Measurements from ENCODE around the gene KDSR.

The KDSR gene

GRCh38 chr18:63407734-63408133 is 40.7 kb upstream of the KDSR start:
- H3K27ac ChIP-seq (ENCODE audit: low read depth, low read length) = no peak overlapping the region
- no peak overlapping the region for H3K18ac ChIP-seq (ENCODE audit: low read length)
- no peaks in the 10 kb centered on the region for H3K27me3 ChIP-seq (ENCODE audit: insufficient read depth, low read length)
- H3K4me3 ChIP-seq (ENCODE audit: low read depth, low read length) = no peak overlapping the region
- H2BK5ac ChIP-seq (ENCODE audit: low read depth, low read length, poor library complexity) = no peak overlapping the region
- no peak overlapping the region for H4K91ac ChIP-seq (ENCODE audit: low read depth, low read length)
- no peak overlapping the region for H2AFZ ChIP-seq (ENCODE audit: insufficient read depth, low read length, poor library complexity)
- no peaks in the 10 kb centered on the region for H3K79me2 ChIP-seq (ENCODE audit: control insufficient read depth, insufficient read depth, low read length, poor library complexity)
- no peak overlapping the region for H2BK12ac ChIP-seq (ENCODE audit: low read length)
- no peak overlapping the region for H4K12ac ChIP-seq (ENCODE audit: low read depth, low read length)
- H3K14ac ChIP-seq (ENCODE audit: low read length) = no peak overlapping the region
- H2BK120ac ChIP-seq (ENCODE audit: insufficient read depth, low read length, poor library complexity) = no peak overlapping the region
- no peak overlapping the region for H4K8ac ChIP-seq (ENCODE audit: low read depth, low read length)
- no peak for DNase-seq
- H3K23ac ChIP-seq (ENCODE audit: low read length) = no peak overlapping the region
- peaks cover 0 to 25% of the 10 kb centered on the region in 2 experiments for H3K36me3 ChIP-seq (ENCODE audit: control insufficient read depth in 1 of 2, insufficient read depth in 2 of 2, low read length in 2 of 2)
- H3K4me2 ChIP-seq (ENCODE audit: low read length) = no peak overlapping the region
- H3K9me3 ChIP-seq (ENCODE audit: insufficient read depth, low read depth, low read length) = no peaks in the 10 kb centered on the region
- no peaks in the 10 kb centered on the region for H3K4me1 ChIP-seq (ENCODE audit: control insufficient read depth in 1 of 2, insufficient read depth in 2 of 2, low read length in 2 of 2)
- WGBS (ENCODE audit: extremely low coverage, insufficient coverage, insufficient read length) = no CpG with 5 or more reads among the region's 1 CpG
- no peaks in the 10 kb centered on the region for H3K79me1 ChIP-seq (ENCODE audit: low read length)
- H3K4ac ChIP-seq (ENCODE audit: low read depth, low read length) = no peak overlapping the region
- no peak overlapping the region for H3K9ac ChIP-seq (ENCODE audit: low read length)
- no peak overlapping the region for H2AK5ac ChIP-seq (ENCODE audit: low read length)

DNA sequence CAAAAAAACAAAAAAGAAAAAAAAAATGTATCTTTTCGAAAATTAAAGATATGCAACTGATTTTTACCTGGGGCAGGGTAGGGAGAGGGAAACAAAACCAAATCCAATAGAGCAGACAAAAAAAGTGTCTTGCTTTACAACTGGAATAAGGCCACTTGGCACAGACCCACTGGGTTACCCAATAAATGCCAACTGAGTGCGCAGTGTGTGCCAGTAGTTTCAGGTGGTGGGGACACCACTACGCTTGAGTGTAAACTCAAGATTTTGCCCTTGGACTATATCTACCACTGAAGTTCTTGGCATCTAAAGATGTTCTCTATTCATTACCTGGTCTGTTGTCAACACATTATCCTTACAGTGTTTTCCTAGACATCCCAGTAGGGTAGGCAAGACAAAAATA is 39.0 kb upstream of the KDSR start:
- Histone ChIP-seq H3K14ac (ENCODE audit: low read length) (no peak overlapping the region), H3K18ac (ENCODE audit: low read length) (no peak overlapping the region), H3K4ac (ENCODE audit: low read depth, low read length) (no peak overlapping the region), H4K91ac (ENCODE audit: low read depth, low read length) (no peak overlapping the region), H3K9ac (ENCODE audit: low read length) (no peak overlapping the region), H4K12ac (ENCODE audit: low read depth, low read length) (no peak overlapping the region), H2BK5ac (ENCODE audit: low read depth, low read length, poor library complexity) (no peak overlapping the region), H3K9me3 (ENCODE audit: insufficient read depth, low read depth, low read length) (no peaks in the 10 kb centered on the region), H3K4me3 (ENCODE audit: low read depth, low read length) (no peak overlapping the region), H3K79me2 (ENCODE audit: control insufficient read depth, insufficient read depth, low read length, poor library complexity) (no peaks in the 10 kb centered on the region), H2AFZ (ENCODE audit: insufficient read depth, low read length, poor library complexity) (no peak overlapping the region), H3K23ac (ENCODE audit: low read length) (no peak overlapping the region), H3K27ac (ENCODE audit: low read depth, low read length) (no peak overlapping the region), H3K4me1 (ENCODE audit: control insufficient read depth in 1 of 2, insufficient read depth in 2 of 2, low read length in 2 of 2) (no peaks in the 10 kb centered on the region), H3K27me3 (ENCODE audit: insufficient read depth, low read length) (no peaks in the 10 kb centered on the region), H3K36me3 (ENCODE audit: control insufficient read depth in 1 of 2, insufficient read depth in 2 of 2, low read length in 2 of 2) (peaks cover 8 to 32% of the 10 kb centered on the region in 2 experiments), H4K8ac (ENCODE audit: low read depth, low read length) (no peak overlapping the region), H2BK12ac (ENCODE audit: low read length) (no peak overlapping the region), H3K4me2 (ENCODE audit: low read length) (no peak overlapping the region), H2BK120ac (ENCODE audit: insufficient read depth, low read length, poor library complexity) (no peak overlapping the region), H2AK5ac (ENCODE audit: low read length) (no peak overlapping the region), H3K79me1 (ENCODE audit: low read length) (no peaks in the 10 kb centered on the region)
- no peak for DNase-seq
- no CpG with 5 or more reads among the region's 3 CpGs for WGBS (ENCODE audit: extremely low coverage, insufficient coverage, insufficient read length)

DNA sequence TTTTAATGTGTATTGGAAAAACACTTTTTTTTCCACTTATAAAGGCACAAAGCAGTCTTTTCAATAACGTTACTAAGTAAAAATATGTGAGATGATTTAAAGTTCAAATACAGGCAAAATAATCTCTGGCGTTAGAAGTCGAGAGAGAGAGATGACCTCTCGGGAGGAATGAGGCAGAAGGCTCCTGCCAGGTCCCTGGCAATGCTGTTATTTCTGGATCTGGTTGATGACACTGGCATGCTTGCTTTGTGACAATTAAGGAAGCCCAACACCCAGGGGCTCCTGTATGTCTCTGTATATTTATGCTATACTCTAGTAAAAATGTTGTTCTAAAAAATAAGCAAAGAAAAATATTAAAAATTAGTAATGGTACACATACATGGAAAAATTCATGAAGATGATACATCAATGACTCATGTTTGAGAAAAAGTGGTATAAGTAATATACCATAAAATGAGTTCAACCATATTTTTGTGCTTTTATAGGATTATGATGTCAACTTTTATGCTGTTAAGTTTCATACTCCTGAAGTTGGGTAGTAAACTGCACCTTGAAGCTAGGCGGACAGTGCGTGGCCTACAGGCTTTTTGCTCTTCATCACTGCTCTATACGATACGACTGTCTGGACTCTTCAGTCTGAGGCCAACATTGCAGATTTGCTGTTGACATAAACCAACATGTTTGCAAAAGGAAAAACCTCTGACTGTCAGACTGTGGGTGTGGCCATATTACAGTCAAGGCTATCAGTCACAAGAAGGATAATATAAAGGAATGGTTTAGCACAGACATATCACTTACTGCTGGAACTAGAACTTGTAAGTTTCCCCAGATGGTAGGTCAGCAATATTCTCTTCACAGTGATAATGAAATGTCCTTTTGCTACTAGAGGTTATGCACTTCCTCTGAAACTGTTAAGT is 35.5 kb upstream of the KDSR start:
- H4K12ac ChIP-seq (ENCODE audit: low read depth, low read length) = no peak overlapping the region
- no peak overlapping the region for H2AFZ ChIP-seq (ENCODE audit: insufficient read depth, low read length, poor library complexity)
- H3K4me3 ChIP-seq (ENCODE audit: low read depth, low read length) = no peak overlapping the region
- no peaks in the 10 kb centered on the region for H3K4me1 ChIP-seq (ENCODE audit: control insufficient read depth in 1 of 2, insufficient read depth in 2 of 2, low read length in 2 of 2)
- H2BK12ac ChIP-seq (ENCODE audit: low read length) = no peak overlapping the region
- no peak overlapping the region for H3K4ac ChIP-seq (ENCODE audit: low read depth, low read length)
- peaks cover 15 to 24% of the 10 kb centered on the region in 2 experiments for H3K36me3 ChIP-seq (ENCODE audit: control insufficient read depth in 1 of 2, insufficient read depth in 2 of 2, low read length in 2 of 2)
- no peak overlapping the region for H3K9ac ChIP-seq (ENCODE audit: low read length)
- H3K9me3 ChIP-seq (ENCODE audit: insufficient read depth, low read depth, low read length) = no peaks in the 10 kb centered on the region
- no peak overlapping the region for H3K4me2 ChIP-seq (ENCODE audit: low read length)
- no peak overlapping the region for H4K91ac ChIP-seq (ENCODE audit: low read depth, low read length)
- no peaks in the 10 kb centered on the region for H3K27me3 ChIP-seq (ENCODE audit: insufficient read depth, low read length)
- H3K27ac ChIP-seq (ENCODE audit: low read depth, low read length) = no peak overlapping the region
- no peak overlapping the region for H3K18ac ChIP-seq (ENCODE audit: low read length)
- no peak overlapping the region for H3K14ac ChIP-seq (ENCODE audit: low read length)
- no peak for DNase-seq
- no CpG with 5 or more reads among the region's 8 CpGs for WGBS (ENCODE audit: extremely low coverage, insufficient coverage, insufficient read length)
- no peaks in the 10 kb centered on the region for H3K79me1 ChIP-seq (ENCODE audit: low read length)
- no peak overlapping the region for H4K8ac ChIP-seq (ENCODE audit: low read depth, low read length)
- no peaks in the 10 kb centered on the region for H3K79me2 ChIP-seq (ENCODE audit: control insufficient read depth, insufficient read depth, low read length, poor library complexity)
- H2BK120ac ChIP-seq (ENCODE audit: insufficient read depth, low read length, poor library complexity) = no peak overlapping the region
- H2AK5ac ChIP-seq (ENCODE audit: low read length) = no peak overlapping the region
- no peak overlapping the region for H2BK5ac ChIP-seq (ENCODE audit: low read depth, low read length, poor library complexity)
- no peak overlapping the region for H3K23ac ChIP-seq (ENCODE audit: low read length)

GRCh38 chr18:63399300-63399699 is 32.3 kb upstream of the KDSR start:
- no peak overlapping the region for H4K91ac ChIP-seq (ENCODE audit: low read depth, low read length)
- H4K8ac ChIP-seq (ENCODE audit: low read depth, low read length) = no peak overlapping the region
- H3K27me3 ChIP-seq (ENCODE audit: insufficient read depth, low read length) = no peaks in the 10 kb centered on the region
- WGBS (ENCODE audit: extremely low coverage, insufficient coverage, insufficient read length) = no CpG with 5 or more reads among the region's 3 CpGs
- no peak overlapping the region for H3K4me2 ChIP-seq (ENCODE audit: low read length)
- H2BK12ac ChIP-seq (ENCODE audit: low read length) = no peak overlapping the region
- no peaks in the 10 kb centered on the region for H3K4me1 ChIP-seq (ENCODE audit: control insufficient read depth in 1 of 2, insufficient read depth in 2 of 2, low read length in 2 of 2)
- H4K12ac ChIP-seq (ENCODE audit: low read depth, low read length) = no peak overlapping the region
- no peak for DNase-seq
- no peak overlapping the region for H3K9ac ChIP-seq (ENCODE audit: low read length)
- H2BK120ac ChIP-seq (ENCODE audit: insufficient read depth, low read length, poor library complexity) = no peak overlapping the region
- no peak overlapping the region for H2AK5ac ChIP-seq (ENCODE audit: low read length)
- H3K79me1 ChIP-seq (ENCODE audit: low read length) = no peaks in the 10 kb centered on the region
- no peaks in the 10 kb centered on the region for H3K79me2 ChIP-seq (ENCODE audit: control insufficient read depth, insufficient read depth, low read length, poor library complexity)
- H3K4ac ChIP-seq (ENCODE audit: low read depth, low read length) = no peak overlapping the region
- H3K27ac ChIP-seq (ENCODE audit: low read depth, low read length) = no peak overlapping the region
- H3K23ac ChIP-seq (ENCODE audit: low read length) = no peak overlapping the region
- no peak overlapping the region for H3K18ac ChIP-seq (ENCODE audit: low read length)
- H3K14ac ChIP-seq (ENCODE audit: low read length) = no peak overlapping the region
- H3K4me3 ChIP-seq (ENCODE audit: low read depth, low read length) = no peak overlapping the region
- H2BK5ac ChIP-seq (ENCODE audit: low read depth, low read length, poor library complexity) = no peak overlapping the region
- H3K36me3 ChIP-seq (ENCODE audit: control insufficient read depth in 1 of 2, insufficient read depth in 2 of 2, low read length in 2 of 2) = peaks cover 26 to 31% of the 10 kb centered on the region in 2 experiments
- H3K9me3 ChIP-seq (ENCODE audit: insufficient read depth, low read depth, low read length) = no peaks in the 10 kb centered on the region
- H2AFZ ChIP-seq (ENCODE audit: insufficient read depth, low read length, poor library complexity) = no peak overlapping the region

Measured in trophoblast cell (in vitro differentiated cells and primary cell).